Gastroesophageal sphincter (tissue), 3 donors: ENCODE measurements around the gene SPINT2.

ENCODE experiments used
- EP300 ChIP-seq: sonication (generic); formaldehyde crosslinking; IDR thresholded peaks from one replicate; pipeline ENCODE4 v1.6.1; 2017; ENCODE audit warnings: antibody characterized with exemption, mild to moderate bottlenecking
- POLR2AphosphoS5 ChIP-seq: sonication (generic); formaldehyde crosslinking; IDR thresholded peaks from one replicate; pipeline ENCODE4 v1.6.1; 2017; ENCODE audit warnings: antibody characterized with exemption
- TF ChIP-seq, protein P1 (sequence below), 4 experiments: fragments of 200-600 bp in 2 of 4; fragments of 450-650 bp in 2 of 4; sonication (generic) in 1 of 4; IDR thresholded peaks; one replicate each; pipeline ENCODE4 v1.5.1; 2017 to 2019; ENCODE audit warnings: antibody characterized with exemption in 4 of 4, mild to moderate bottlenecking in 2 of 4, moderate library complexity in 2 of 4

- TF ChIP-seq EP300 = no peak
- no peak for TF ChIP-seq POLR2AphosphoS5
- TF ChIP-seq, protein P1, sequence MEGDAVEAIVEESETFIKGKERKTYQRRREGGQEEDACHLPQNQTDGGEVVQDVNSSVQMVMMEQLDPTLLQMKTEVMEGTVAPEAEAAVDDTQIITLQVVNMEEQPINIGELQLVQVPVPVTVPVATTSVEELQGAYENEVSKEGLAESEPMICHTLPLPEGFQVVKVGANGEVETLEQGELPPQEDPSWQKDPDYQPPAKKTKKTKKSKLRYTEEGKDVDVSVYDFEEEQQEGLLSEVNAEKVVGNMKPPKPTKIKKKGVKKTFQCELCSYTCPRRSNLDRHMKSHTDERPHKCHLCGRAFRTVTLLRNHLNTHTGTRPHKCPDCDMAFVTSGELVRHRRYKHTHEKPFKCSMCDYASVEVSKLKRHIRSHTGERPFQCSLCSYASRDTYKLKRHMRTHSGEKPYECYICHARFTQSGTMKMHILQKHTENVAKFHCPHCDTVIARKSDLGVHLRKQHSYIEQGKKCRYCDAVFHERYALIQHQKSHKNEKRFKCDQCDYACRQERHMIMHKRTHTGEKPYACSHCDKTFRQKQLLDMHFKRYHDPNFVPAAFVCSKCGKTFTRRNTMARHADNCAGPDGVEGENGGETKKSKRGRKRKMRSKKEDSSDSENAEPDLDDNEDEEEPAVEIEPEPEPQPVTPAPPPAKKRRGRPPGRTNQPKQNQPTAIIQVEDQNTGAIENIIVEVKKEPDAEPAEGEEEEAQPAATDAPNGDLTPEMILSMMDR (IDR thresholded peaks at IDR 0.05) = no peak
Observed at GRCh38 chr19:38324431-38324830, 60.1 kb downstream of the SPINT2 start.
